H9 (cell line): ENCODE results near the gene ZBTB17. TPM values are rescaled to one million over a fixed set of nuclear protein-coding genes. Genes with fewer than 3 reads are reported as not detected.

Source experiments
- DNase-seq: peaks from one replicate; pipeline ENCODE4 v3.0.0-alpha.2; 2017
- H2AFZ ChIP-seq: one replicate; pipeline ENCODE4 v1.6.1; 2013; ENCODE audit warnings: mild to moderate bottlenecking, low read length, control low read depth, moderate library complexity
- H2AK5ac ChIP-seq: 2 replicates; pipeline ENCODE4 v1.6.1; 2013; ENCODE audit warnings: low read length, control low read depth, mixed read lengths; ENCODE audit not compliant: insufficient read length
- H2BK120ac ChIP-seq: one replicate; pipeline ENCODE4 v1.6.1; 2013; ENCODE audit warnings: low read depth, mild to moderate bottlenecking, low read length, control low read depth, inconsistent platforms; ENCODE audit not compliant: poor library complexity, severe bottlenecking
- H2BK12ac ChIP-seq: 2 replicates; pipeline ENCODE4 v1.6.1; 2013; ENCODE audit warnings: low read length, control low read depth, mixed read lengths, low read depth; ENCODE audit not compliant: insufficient read length
- H2BK15ac ChIP-seq: 2 replicates; pipeline ENCODE4 v1.6.1; 2013; ENCODE audit warnings: low read depth, low read length, control low read depth
- H2BK20ac ChIP-seq: one replicate; pipeline ENCODE4 v1.6.1; 2013; ENCODE audit warnings: low read depth, mild to moderate bottlenecking, low read length, control low read depth, inconsistent platforms; ENCODE audit not compliant: poor library complexity, severe bottlenecking
- H2BK5ac ChIP-seq: 2 replicates; pipeline ENCODE4 v1.6.1; 2013; ENCODE audit warnings: low read length, control low read depth, mixed read lengths; ENCODE audit not compliant: insufficient read length
- H3K14ac ChIP-seq: 2 replicates; pipeline ENCODE4 v1.6.1; 2013; ENCODE audit warnings: low read length, control low read depth; ENCODE audit not compliant: insufficient read depth
- H3K18ac ChIP-seq: 2 replicates; pipeline ENCODE4 v1.6.1; 2013; ENCODE audit warnings: low read depth, mild to moderate bottlenecking, mixed read lengths, low read length, control low read depth; ENCODE audit not compliant: insufficient read length
- H3K23ac ChIP-seq: 2 replicates; pipeline ENCODE4 v1.6.1; 2013; ENCODE audit warnings: low read length, control low read depth, mixed read lengths, low read depth; ENCODE audit not compliant: insufficient read length
- H3K23me2 ChIP-seq: 2 replicates; pipeline ENCODE4 v1.6.1; 2013; ENCODE audit warnings: low read depth, mild to moderate bottlenecking, mixed read lengths, low read length, control low read depth; ENCODE audit not compliant: insufficient read length, poor library complexity, severe bottlenecking
- H3K27ac ChIP-seq: 2 replicates; pipeline ENCODE4 v1.5.1; 2013; ENCODE audit warnings: low read length, control low read depth, mixed read lengths, low read depth; ENCODE audit not compliant: insufficient read length
- H3K27me3 ChIP-seq: 2 replicates; pipeline ENCODE4 v1.6.1; 2013; ENCODE audit warnings: low read length, control low read depth, inconsistent platforms; ENCODE audit not compliant: insufficient read depth
- H3K4ac ChIP-seq: 2 replicates; pipeline ENCODE4 v1.6.1; 2013; ENCODE audit warnings: low read depth, mild to moderate bottlenecking, control low read depth, inconsistent platforms, low read length, moderate library complexity
- H3K4me1 ChIP-seq: 2 replicates; pipeline ENCODE4 v1.6.1; 2013; ENCODE audit warnings: low read length, control low read depth, inconsistent platforms; ENCODE audit not compliant: insufficient read depth
- H3K4me2 ChIP-seq: 2 replicates; pipeline ENCODE4 v1.6.1; 2013; ENCODE audit warnings: low read length, control low read depth, mixed read lengths; ENCODE audit not compliant: insufficient read length, insufficient read depth
- H3K56ac ChIP-seq: 2 replicates; pipeline ENCODE4 v1.6.1; 2013; ENCODE audit warnings: low read depth, mild to moderate bottlenecking, mixed read lengths, low read length, control low read depth; ENCODE audit not compliant: insufficient read length
- H3K79me1 ChIP-seq: 2 replicates; pipeline ENCODE4 v1.6.1; 2013; ENCODE audit warnings: low read depth, mild to moderate bottlenecking, moderate library complexity, low read length, control low read depth, inconsistent platforms; ENCODE audit not compliant: insufficient read depth, poor library complexity, severe bottlenecking
- H3K79me2 ChIP-seq: 2 replicates; pipeline ENCODE4 v1.6.1; 2013; ENCODE audit warnings: low read length, control low read depth, inconsistent platforms; ENCODE audit not compliant: insufficient read depth
- H3K9ac ChIP-seq: 2 replicates; pipeline ENCODE4 v1.6.1; 2013; ENCODE audit warnings: low read length, control low read depth, mixed read lengths; ENCODE audit not compliant: insufficient read length; ENCODE audit errors: extremely low read depth
- H3K9me3 ChIP-seq: one replicate; pipeline ENCODE4 v1.6.1; 2013; ENCODE audit warnings: low read depth, low read length, inconsistent platforms; ENCODE audit not compliant: control insufficient read depth
- H3T11ph ChIP-seq: one replicate; pipeline ENCODE4 v1.6.1; 2013; ENCODE audit warnings: mild to moderate bottlenecking, low read length, control low read depth, inconsistent platforms
- H4K20me1 ChIP-seq: one replicate; pipeline ENCODE4 v1.6.1; 2013; ENCODE audit not compliant: control insufficient read depth, insufficient read length, insufficient read depth
- H4K5ac ChIP-seq: 2 replicates; pipeline ENCODE4 v1.6.1; 2013; ENCODE audit warnings: low read depth, mild to moderate bottlenecking, mixed read lengths, low read length, control low read depth; ENCODE audit not compliant: insufficient read length
- H4K8ac ChIP-seq: replicated peaks from 2 replicates; pipeline ENCODE4 v1.6.1; 2013; ENCODE audit warnings: low read length, control low read depth, mixed read lengths, low read depth; ENCODE audit not compliant: insufficient read length
- H4K91ac ChIP-seq: 2 replicates; pipeline ENCODE4 v1.6.1; 2013; ENCODE audit warnings: low read depth, mild to moderate bottlenecking, moderate library complexity, mixed read lengths, low read length, control low read depth; ENCODE audit not compliant: insufficient read length
- H3K27ac Mint-ChIP-seq, 3 experiments: 2 replicates in 2 of 3; 3 replicates in 1 of 3; pipeline ENCODE4 v1.8.0; 2020 to 2021; ENCODE audit warnings: mixed read lengths in 3 of 3, mild to moderate bottlenecking in 1 of 3, moderate library complexity in 1 of 3
- H3K27me3 Mint-ChIP-seq: 2 replicates; pipeline ENCODE4 v1.8.0; 2021; ENCODE audit warnings: low read depth, mild to moderate bottlenecking, moderate library complexity, mixed read lengths
- H3K36me3 Mint-ChIP-seq, 3 experiments: 2 replicates in 2 of 3; 3 replicates in 1 of 3; pipeline ENCODE4 v1.8.0; 2020 to 2021; ENCODE audit warnings: low read depth in 3 of 3, mixed read lengths in 3 of 3; ENCODE audit not compliant: insufficient read depth in 1 of 3
- H3K4me1 Mint-ChIP-seq, 2 experiments: 2 replicates each; pipeline ENCODE4 v1.8.0; 2020; ENCODE audit warnings: mixed read lengths in 2 of 2
- H3K4me3 Mint-ChIP-seq, 2 experiments: 2 replicates in 1 of 2; 3 replicates in 1 of 2; pipeline ENCODE4 v1.8.0; 2020 to 2021; ENCODE audit warnings: mild to moderate bottlenecking in 2 of 2, mixed read lengths in 2 of 2, moderate library complexity in 1 of 2
- H3K9me3 Mint-ChIP-seq, 2 experiments: 2 replicates in 1 of 2; 3 replicates in 1 of 2; pipeline ENCODE4 v1.8.0; 2020; ENCODE audit warnings: mild to moderate bottlenecking in 2 of 2, mixed read lengths in 2 of 2, moderate library complexity in 1 of 2
- CTCF ChIP-seq: fragments of 200-600 bp; sonication (generic); conservative IDR thresholded peaks from 3 replicates; pipeline ENCODE4 v1.8.0; 2021; ENCODE audit warnings: antibody characterized with exemption, mild to moderate bottlenecking
- WGBS: extraction: QIAGEN DNeasy Blood & Tissue Kit; methylation state at CpG from one replicate; pipeline ENCODE4 v1.1.7; 2013; ENCODE audit warnings: missing lambda C conversion rate, low lambda C conversion rate, mixed read lengths; ENCODE audit not compliant: insufficient read length; ENCODE audit errors: extremely low coverage; 5-methylcytosine and 5-hydroxymethylcytosine counted together
- total RNA-seq: library from RNA; stranded (reverse); gene quantifications from 2 replicates; pipeline ENCODE4 v1.2.1, GENCODE V29; 2021

ZBTB17 gene
- total RNA-seq, 1 experiment from 2014 or later = 16.5 TPM

DNA sequence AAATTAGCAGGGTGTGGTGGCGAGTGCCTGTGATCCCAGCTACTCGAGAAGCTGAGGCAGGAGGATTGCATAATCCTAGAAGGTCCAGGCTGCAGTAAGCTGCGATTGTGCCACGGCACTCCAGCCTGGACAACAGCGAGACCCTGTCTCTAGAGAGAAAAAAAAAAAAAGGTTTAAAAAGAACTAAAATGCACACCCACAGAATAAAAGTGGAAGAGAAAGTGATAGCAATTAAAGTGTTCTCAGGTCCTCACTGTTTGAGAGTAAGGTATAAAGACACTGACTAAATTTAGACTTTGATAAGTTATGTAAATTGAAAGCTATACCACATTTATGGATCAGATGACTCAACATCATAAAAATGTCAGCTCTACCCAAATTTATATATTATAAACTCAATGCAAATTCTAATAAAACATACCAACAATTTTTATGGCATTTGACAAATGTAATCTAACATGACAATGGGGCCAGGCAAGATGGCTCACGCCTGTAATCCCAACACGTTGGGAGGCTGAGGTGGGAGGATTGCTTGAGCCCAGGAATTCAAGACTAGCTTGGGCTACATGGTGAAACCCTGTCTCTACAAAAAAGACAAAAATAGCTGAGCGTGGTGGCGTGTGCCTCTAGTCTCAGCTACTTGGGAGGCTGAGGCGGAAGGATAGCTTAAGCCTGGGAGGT lies 11.8 kb downstream of the ZBTB17 start:
- no peaks in the 10 kb centered on the region for H3K79me2 ChIP-seq
- H3K9ac ChIP-seq = no peak overlapping the region
- no peak overlapping the region for H3K18ac ChIP-seq
- Mint-ChIP-seq H3K27ac (no peak overlapping the region), H3K27me3 (peaks cover 31% of the 10 kb centered on the region), H3K4me1 (peaks cover 15 to 16% of the 10 kb centered on the region in 2 experiments), H3K4me3 (no peak overlapping the region), H3K9me3 (peaks cover 0 to 2% of the 10 kb centered on the region in 2 experiments; a peak in 2 of 5 replicates), H3K36me3 (peaks cover 3 to 12% (median 12%) of the 10 kb centered on the region in 3 experiments; a peak in 6 of 7 replicates)
- H2BK5ac ChIP-seq = no peak overlapping the region
- no peak overlapping the region for H2BK15ac ChIP-seq
- no peaks in the 10 kb centered on the region for H3K4me1 ChIP-seq
- no peak overlapping the region for H3K27ac ChIP-seq
- no peak overlapping the region for H2BK120ac ChIP-seq
- no peak overlapping the region for H2AFZ ChIP-seq
- no peak for TF ChIP-seq CTCF
- no peak overlapping the region for H3T11ph ChIP-seq
- no peak for DNase-seq
- no peak overlapping the region for H3K23ac ChIP-seq
- H3K27me3 ChIP-seq = no peaks in the 10 kb centered on the region
- H4K91ac ChIP-seq = no peak overlapping the region
- H3K56ac ChIP-seq = no peak overlapping the region
- H2AK5ac ChIP-seq = no peak overlapping the region
- H4K8ac ChIP-seq = no peak overlapping the region
- H3K23me2 ChIP-seq = no peaks in the 10 kb centered on the region
- no peak overlapping the region for H2BK12ac ChIP-seq
- H3K9me3 ChIP-seq = no peaks in the 10 kb centered on the region
- H3K79me1 ChIP-seq = no peaks in the 10 kb centered on the region
- no peaks in the 10 kb centered on the region for H4K20me1 ChIP-seq
- H3K4ac ChIP-seq = no peak overlapping the region
- H4K5ac ChIP-seq = no peak overlapping the region
- WGBS = no CpG with 5 or more reads among the region's 10 CpGs
- no peak overlapping the region for H3K14ac ChIP-seq
- no peak overlapping the region for H2BK20ac ChIP-seq
- H3K4me2 ChIP-seq = no peak overlapping the region
